NCI-H2081 (cell line): ENCODE measurements around the gene NDUFAF4.

Source experiments
- DNase-seq, 2 experiments: peaks; one replicate each; lab custom pipeline; 2025; lab: John Stamatoyannopoulos, UW

NDUFAF4 gene

GRCh38 chr6:96899019-96899418 is 1.3 kb upstream of the NDUFAF4 start:
- DNase-seq, result peak in 1 of 2 experiments; percentile 37

- DNase-seq, result no peak
These were observed 655 bp upstream of the NDUFAF4 start for GRCh38 chr6:96898241-96898851.

- no peak for DNase-seq
These were observed 8.5 kb downstream of the NDUFAF4 start for GRCh38 chr6:96889146-96889545.

GRCh38 chr6:96888745-96889144 is 8.9 kb downstream of the NDUFAF4 start:
- DNase-seq, result no peak

- no peak for DNase-seq
These were observed 11.2 kb downstream of the NDUFAF4 start for GRCh38 chr6:96886519-96886918.

GRCh38 chr6:96885187-96885631 is 12.5 kb downstream of the NDUFAF4 start:
- DNase-seq, result peak; percentile 7 to 11

- DNase-seq, result no peak
These were observed 19.5 kb downstream of the NDUFAF4 start for GRCh38 chr6:96878143-96878542.

- DNase-seq, result no peak
These were observed 20.7 kb downstream of the NDUFAF4 start for GRCh38 chr6:96876886-96877545.

GRCh38 chr6:96872976-96873375 is 24.7 kb downstream of the NDUFAF4 start:
- DNase-seq, result no peak

- no peak for DNase-seq
These were observed 32.7 kb downstream of the NDUFAF4 start for GRCh38 chr6:96865055-96865405.

- no peak for DNase-seq
These were observed 33.3 kb downstream of the NDUFAF4 start for GRCh38 chr6:96864216-96865054.

GRCh38 chr6:96862560-96862959 is 35.1 kb downstream of the NDUFAF4 start:
- DNase-seq, result no peak

GRCh38 chr6:96861588-96861987 is 36.1 kb downstream of the NDUFAF4 start:
- no peak for DNase-seq

GRCh38 chr6:96856856-96857255 is 40.8 kb downstream of the NDUFAF4 start:
- DNase-seq, result no peak

GRCh38 chr6:96853083-96853482 is 44.6 kb downstream of the NDUFAF4 start:
- DNase-seq, result no peak

GRCh38 chr6:96852605-96853004 is 45.1 kb downstream of the NDUFAF4 start:
- no peak for DNase-seq

GRCh38 chr6:96851858-96852257 is 45.8 kb downstream of the NDUFAF4 start:
- no peak for DNase-seq

GRCh38 chr6:96849615-96850014 is 48.1 kb downstream of the NDUFAF4 start:
- no peak for DNase-seq

- no peak for DNase-seq
These were observed 53.2 kb downstream of the NDUFAF4 start for GRCh38 chr6:96844530-96844929.

- DNase-seq, result no peak
These were observed 56.3 kb downstream of the NDUFAF4 start for GRCh38 chr6:96841345-96841744.
